GM10847 (cell line): ENCODE measurements around the gene TAF3.
A peak's percentile ranks its signal among the peaks of the same experiment; 100 is the strongest.

ENCODE experiments used
- POLR2A ChIP-seq: IDR thresholded peaks from 2 replicates; pipeline ENCODE4 v1.6.1; 2011; ENCODE audit not compliant: insufficient read length; ENCODE audit errors: extremely low read depth

The TAF3 gene

DNA sequence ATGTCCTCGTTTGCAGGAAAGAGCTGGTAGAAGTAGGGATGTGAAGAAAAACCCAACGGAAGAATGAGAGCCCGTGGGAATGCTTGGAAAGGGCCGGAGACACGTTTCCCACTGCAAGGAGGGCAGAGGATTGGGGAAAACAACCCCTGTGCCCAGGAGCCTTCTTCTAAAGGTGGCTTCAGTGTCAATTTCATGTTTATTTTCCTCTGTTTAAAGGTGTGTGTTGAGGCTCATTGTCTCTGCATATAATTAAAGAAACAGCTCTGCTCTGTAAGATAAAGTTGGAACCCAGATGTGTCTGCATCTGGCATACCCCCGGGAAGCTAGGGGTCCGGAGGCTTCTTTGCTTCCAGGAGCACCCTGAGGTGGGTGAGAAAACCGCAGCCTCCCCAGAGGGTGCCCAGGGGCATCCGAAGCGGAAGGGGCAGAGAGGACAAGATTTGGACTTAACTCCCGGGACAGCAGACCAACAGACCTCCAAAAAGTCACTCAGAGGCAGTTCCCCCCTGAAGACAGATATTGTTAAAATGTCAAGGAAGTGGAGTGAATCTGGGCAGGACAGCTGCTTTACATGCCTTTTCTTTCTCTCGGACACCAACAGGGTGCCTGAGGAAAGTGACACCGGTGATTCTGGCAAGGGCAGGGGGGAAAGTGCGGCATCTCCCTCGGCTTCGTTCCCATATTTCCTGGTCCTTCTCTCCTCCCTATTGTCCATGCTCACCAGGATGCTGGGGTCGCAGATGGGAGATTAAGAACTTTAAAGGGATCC is 227.6 kb downstream of the TAF3 start:
- no peak for TF ChIP-seq POLR2A

DNA sequence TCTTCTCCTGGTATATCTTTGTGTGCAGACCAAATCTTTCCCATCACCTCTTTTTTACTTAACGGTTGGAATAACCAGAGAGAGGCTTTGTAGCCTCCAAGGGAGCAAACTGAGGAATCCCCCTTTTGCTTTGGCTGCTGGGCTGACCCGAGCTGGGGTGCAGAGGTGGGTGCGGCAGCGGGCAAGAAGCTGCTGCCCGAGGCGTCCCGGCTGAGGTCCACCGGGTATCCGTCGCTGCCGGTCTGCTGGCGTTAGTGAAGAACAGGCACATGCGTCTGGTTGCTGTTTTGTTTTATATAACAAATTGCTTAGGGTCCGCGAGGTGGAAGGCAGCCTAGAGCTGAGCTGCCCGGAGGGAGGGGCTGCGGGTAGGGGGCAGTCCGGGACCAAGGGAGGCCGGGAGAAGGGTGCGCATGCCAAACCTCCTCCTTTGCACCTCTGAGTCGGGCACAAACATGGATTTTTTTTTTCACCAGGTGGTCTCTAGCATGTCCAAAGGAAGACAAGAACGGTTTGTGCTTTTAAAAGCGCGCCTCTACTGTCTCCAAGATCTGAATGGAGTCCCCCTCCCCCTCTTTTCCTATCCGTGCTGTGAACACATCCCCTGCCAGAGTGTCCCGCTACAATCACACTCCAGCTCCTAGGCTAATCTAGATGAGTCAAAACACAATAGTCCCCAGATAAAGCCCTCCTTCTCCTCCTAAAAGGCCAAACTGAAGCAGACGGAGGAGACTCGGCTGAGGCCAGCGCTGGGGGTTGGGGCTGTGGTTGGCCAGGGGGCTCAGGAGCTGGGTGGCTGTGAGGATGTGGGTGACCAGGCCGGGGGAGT is 229.4 kb downstream of the TAF3 start:
- TF ChIP-seq POLR2A: no peak

DNA sequence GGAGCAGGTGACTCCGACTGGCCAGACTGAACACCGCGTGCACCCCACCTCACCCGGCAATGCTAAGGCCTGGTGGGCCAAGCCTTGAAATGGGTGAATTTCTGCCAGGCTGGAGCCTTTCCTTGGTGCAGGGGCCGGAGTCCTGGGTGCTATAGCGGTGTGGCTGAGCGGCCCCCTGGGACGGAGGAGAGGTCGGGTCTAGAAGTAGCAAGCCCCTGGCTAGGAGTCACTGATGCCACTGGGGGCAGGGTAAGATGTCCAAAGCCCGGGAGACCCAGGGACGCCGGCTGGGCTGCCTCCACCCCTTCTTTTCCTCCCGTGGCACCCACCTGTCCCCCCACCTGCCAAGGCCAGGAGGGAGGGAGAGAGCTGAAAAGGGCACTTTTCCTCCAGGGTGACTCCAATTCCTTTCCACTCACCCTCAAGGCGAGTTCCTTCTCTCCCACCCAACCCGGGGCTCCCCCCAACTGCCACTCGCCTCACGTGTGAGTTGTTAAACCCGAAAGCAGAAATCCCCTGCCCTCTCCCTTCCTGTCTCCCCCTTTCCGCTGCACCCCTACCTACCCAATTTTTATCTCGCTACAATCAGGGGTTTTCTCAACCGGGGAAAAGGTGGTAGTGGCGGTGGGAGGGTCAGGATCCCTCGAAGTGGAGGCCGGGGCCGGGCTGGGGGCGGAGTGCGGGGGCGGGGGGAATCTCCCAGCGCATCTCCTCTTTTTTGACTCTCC is 230.1 kb downstream of the TAF3 start:
- TF ChIP-seq POLR2A: no peak

DNA sequence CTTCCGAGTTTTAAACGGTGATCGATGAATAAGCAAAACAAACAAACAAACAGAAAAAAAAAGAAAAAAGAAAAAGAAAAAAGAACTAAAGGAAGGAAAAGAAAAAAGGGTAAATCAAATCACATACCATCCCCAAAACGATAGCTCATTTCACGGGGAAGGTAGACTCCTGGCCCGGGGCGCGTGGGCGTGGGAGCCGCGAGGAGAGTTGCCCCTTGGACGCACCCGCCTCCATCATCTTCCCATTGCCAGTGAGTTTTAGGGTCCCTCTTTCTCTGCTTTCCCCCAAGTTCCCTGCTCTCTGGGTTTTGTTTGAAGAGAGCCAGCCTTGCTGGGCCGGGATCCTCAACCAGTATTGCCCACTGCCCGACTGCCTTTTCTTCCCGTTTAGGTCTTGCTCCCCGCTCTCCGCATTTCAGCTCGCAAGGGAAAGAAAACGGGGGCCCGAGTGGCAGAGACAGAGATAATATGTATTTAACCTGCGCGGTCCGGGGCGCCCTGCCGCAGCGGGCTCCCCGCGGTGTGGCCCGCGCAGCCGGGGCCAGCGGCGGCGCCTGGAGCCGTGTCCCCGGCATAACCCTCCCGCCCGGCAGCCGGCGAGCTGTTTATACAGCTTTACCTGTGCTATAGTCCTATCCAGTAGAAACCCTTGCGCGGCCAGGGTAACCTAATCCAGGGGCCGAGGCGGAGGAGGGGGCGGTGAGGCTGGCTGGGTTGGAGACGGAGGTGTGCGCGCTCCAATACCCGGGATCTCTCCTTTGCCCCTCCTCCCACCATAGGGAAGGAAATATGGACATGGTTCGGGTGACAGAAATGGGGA is 230.9 kb downstream of the TAF3 start:
- no peak for TF ChIP-seq POLR2A

DNA sequence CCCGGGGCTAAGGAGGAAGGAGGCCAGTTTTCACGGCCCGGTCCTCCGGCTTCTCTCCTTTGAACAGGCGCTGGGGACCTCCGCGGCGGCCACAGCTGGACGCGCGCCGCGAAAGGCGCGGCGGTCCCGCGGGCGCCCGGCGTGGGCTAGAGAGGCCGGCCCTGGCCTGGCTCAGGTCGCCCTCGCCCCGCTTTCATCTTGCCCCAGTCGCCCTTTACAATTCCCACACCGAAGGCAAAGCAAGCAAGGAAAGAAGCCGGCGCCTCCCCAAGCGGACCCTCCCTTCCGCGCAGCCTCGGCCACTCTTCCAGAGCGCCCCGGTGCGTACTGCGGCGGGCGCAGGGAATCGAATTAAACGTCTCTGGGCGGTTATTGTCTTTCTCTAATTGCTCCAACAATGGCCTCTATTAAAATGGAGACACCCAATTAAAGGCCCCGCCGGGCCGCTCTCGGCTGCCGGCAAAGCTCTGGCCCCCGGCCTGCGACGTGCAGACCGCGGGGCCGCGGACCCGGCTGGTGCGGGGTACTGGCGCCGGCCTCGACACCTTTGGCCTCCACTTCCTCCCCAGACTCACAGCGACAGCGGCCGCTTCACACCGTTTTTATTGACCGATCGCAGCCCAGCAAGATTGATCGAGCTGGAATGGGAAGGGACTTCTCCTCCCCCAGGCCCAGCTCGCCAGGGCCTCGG is 231.7 kb downstream of the TAF3 start:
- TF ChIP-seq POLR2A: no peak

DNA sequence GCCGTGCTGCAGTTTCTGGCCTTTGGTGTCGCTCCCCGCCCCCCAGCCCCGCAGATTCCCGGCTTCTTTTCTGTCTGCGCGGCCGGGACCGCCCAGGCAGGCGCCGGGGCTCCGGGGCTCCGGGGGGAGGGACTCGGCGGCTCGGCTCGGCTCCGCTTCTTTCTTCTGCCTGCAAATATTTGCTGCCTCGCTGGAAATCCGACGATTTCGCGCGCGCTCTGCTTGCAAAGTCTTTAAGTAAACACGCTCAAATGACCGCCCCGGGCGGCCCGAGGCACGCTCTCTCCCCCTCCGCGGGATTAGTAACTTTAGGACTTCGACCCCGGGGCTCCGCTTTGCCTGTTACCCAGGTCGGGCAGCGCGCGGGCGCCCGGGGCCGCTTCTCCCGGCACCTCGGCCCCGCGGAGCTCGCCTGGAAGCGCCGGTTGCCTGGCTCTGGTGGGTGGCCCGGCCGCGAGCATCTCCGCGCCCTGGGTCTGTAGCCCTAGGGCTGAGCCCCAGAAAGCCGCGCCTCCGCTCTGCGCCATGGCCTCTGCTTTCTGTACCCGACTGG is 232.3 kb downstream of the TAF3 start:
- TF ChIP-seq POLR2A: no peak

DNA sequence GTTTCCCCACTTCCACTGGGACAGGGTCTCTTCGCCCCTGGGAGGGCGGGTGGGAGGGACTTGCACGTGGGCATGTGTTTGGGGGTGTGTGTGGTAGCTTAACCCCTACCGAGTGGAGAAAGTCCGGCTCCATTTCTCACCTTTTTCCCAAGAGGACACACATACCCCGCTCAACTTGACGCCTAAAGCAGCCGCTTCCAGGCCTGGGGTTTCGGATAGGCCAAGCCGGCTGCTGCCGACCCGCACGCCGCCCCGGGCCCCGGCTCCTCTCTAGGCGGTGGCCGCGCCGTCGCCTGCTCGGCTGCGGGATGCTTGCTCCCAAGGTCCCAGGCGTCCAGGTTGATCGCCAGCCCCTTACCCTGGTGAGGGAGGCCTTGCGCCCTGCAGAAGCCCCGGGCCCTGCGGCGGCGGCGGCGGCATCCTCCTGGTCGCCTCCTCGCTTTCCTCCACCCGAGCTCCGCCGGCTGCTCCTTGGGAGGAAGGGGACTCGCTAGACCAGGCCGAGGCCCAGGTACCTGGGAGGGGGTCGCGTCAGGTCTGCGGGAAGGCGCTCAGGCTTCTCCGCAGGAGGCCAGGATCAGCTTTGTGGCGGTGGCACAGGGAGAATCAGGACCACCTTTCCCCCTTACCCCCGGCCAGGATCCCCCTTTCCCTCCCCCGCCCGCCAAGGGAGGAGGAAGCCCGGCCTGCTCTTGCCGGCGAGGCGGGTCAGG is 233.0 kb downstream of the TAF3 start:
- no peak for TF ChIP-seq POLR2A

DNA sequence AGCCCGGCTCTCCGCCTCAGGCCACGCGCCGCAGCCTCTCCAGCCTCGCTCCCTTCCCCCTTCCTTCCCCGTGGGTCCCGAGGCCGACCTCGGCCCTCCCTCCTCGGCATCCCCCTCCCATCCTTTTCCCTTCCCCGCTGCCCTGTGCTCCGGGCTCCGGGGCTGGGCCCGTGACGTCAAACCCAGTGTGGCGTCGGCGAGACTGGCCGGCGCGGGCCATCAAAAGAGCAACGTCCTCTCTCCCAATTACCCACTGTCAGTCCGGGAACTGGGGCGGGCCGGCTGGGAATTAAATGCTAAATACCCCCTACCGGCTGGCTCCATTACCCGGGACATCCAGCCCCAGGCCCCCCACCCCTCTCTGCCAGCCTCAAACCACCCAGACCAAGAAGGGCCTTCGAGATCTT is 233.5 kb downstream of the TAF3 start:
- no peak for TF ChIP-seq POLR2A

DNA sequence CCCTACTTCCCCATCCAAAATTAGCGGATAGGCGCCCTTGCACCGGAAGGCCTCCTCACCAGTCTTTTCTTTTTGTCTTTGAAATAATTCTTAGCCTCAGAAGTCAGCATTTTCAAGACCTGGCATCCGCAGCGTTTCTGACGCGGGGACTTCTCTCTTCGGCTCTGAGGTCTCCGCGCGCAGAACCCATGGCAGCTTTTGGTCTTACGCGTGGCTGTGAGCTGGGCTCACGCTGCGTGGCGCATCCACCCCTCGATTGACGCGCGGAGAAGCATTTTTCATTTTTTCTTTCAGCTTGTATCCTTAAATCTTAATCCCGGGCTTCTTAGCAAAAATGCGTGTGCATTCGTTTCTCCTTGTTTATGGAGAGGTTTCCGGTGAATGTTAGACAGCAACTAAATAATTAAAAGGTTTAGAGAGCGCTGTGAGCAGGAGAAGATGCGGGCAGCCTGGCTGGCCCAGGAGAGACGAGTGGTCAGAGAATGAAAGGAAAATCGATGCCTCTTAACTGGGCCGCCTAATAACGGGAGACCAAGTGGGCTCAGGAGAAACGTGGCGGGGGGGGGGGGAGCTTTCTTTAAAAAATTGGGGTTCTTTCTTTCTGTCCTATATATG is 234.1 kb downstream of the TAF3 start:
- no peak for TF ChIP-seq POLR2A

DNA sequence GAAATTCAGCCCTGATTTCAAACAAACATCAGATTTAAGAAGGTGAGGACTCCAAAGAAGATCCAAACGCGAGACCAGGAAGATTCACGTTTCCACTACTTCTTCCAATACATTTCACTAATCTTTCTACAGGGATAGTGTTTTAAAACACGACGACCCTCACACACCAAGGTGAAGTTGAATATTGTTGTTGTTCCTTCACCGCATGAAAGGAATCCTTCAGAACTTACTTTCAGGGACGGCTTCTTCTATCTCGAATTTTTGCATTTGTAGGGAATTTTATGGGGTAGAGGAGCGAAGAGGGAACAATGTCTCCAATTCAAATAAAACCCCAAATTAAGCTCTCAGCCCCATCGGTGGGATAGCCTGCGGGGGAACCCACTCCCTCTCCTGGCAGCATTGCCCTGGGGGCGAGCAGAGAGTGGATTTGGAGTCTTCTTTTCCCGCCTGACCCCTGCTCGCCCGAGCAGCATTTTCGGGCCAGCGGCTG is 234.7 kb downstream of the TAF3 start:
- no peak for TF ChIP-seq POLR2A

DNA sequence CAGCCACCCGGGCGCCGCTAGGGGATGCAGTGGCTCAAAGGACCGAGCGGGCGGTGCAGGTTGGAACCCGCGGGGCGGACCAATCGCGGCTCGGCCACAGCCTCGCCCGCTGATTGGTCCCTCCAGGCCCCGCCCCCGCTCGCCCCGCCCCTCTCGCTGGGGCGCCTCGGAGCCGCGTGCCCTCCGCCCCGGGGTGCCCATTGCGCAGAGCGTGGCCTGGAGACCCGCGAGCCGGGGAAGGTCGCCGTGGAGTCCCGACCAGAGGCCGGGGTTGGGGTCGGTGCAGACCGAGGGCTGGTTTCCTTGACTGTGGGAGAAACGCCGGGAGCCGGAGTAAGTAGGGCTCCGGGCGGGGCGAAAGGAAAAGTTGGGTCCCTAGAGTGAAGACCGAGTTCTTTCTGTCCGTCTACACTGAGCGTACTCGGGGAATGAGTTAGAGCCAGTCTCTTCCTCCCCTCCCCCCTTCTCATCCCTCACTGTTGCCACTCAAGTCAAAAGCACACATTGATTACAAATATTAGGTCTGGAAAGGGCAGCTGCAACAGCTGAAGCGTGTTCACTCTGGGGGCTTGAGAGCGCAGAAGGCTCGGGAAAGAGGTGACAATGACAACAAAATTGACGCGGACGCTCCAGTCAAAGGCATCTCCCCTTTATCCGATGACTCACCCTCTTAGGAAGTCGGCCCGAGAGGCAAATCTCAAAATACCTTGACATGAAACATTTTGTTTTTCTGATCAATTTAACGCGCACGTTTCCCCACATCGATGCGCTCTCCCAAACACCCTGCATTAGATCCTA is 235.3 kb downstream of the TAF3 start:
- peak; percentile 45 for TF ChIP-seq POLR2A

DNA sequence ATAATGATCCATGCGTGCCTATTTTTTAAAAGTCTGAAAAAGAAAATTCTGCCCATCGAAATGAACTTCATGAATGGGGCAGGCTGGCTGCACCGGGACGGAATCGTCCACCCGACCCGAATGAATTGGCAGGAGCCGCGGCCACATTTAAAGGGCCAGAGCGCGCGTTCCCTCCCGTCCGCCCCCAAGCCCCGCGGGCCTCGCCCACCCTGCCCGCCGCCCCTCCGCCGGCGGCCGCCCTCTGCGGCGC is 235.9 kb downstream of the TAF3 start:
- TF ChIP-seq POLR2A: no peak
